Activated CD4-positive, alpha-beta T cell treated with anti-CD3 and anti-CD28 coated beads for 24 hours (primary cell): Measurements from ENCODE around the gene STK38.

Source experiments
- DNase-seq, 2 donors: peaks; one replicate each; pipeline ENCODE4 v3.0.0-alpha.2; 2020; ENCODE audit warnings: low read depth in 2 of 2

STK38 gene

GRCh38 chr6:36563928-36564284 lies 16.6 kb upstream of the STK38 start:
- DNase-seq: no peak

- no peak for DNase-seq
Measured at GRCh38 chr6:36563237-36563927, 16.1 kb upstream of the STK38 start.

GRCh38 chr6:36560822-36561221 lies 13.5 kb upstream of the STK38 start:
- no peak for DNase-seq

GRCh38 chr6:36559011-36559793 lies 11.9 kb upstream of the STK38 start:
- DNase-seq: no peak

GRCh38 chr6:36556281-36556680 lies 9.0 kb upstream of the STK38 start:
- no peak for DNase-seq

GRCh38 chr6:36555750-36556252 lies 8.5 kb upstream of the STK38 start:
- no peak for DNase-seq

GRCh38 chr6:36550473-36551000 lies 3.3 kb upstream of the STK38 start:
- no peak for DNase-seq

- no peak for DNase-seq
Measured at GRCh38 chr6:36548401-36548743, 1.1 kb upstream of the STK38 start.

GRCh38 chr6:36547646-36548400 lies 544 bp upstream of the STK38 start:
- no peak for DNase-seq

GRCh38 chr6:36546308-36546919 lies 865 bp downstream of the STK38 start:
- peak in 1 of 2 donors; percentile 11 for DNase-seq

- no peak for DNase-seq
Measured at GRCh38 chr6:36545767-36546307, 1.4 kb downstream of the STK38 start.

- no peak for DNase-seq
Measured at GRCh38 chr6:36544228-36544627, 3.1 kb downstream of the STK38 start.

GRCh38 chr6:36542041-36542440 lies 5.2 kb downstream of the STK38 start:
- no peak for DNase-seq

- no peak for DNase-seq
Measured at GRCh38 chr6:36539814-36540568, 7.3 kb downstream of the STK38 start.

GRCh38 chr6:36536873-36537547 lies 10.3 kb downstream of the STK38 start:
- no peak for DNase-seq

- DNase-seq: no peak
Measured at GRCh38 chr6:36533321-36533720, 14.0 kb downstream of the STK38 start.

GRCh38 chr6:36526066-36526465 lies 21.2 kb downstream of the STK38 start:
- no peak for DNase-seq

- DNase-seq: no peak
Measured at GRCh38 chr6:36525346-36525745, 21.9 kb downstream of the STK38 start.

- DNase-seq: no peak
Measured at GRCh38 chr6:36524871-36525270, 22.4 kb downstream of the STK38 start.

- no peak for DNase-seq
Measured at GRCh38 chr6:36523936-36524499, 23.3 kb downstream of the STK38 start.
